GM12864 (cell line): Measurements from ENCODE around the gene GM2A.
A peak's percentile ranks its signal among the peaks of the same experiment; 100 is the strongest.
"Not testable (repeated sequence)": the region's sequence is repeated elsewhere in the genome, so short reads cannot be mapped to it uniquely, and the experiment has no call there.

Experiments
- DNase-seq: peaks from one replicate; pipeline ENCODE4 v3.0.0-alpha.2; 2011; ENCODE audit warnings: low read depth
- H3K4me3 ChIP-seq: 2 replicates; pipeline ENCODE4 v1.5.1; 2011; ENCODE audit warnings: mild to moderate bottlenecking, low read depth, low read length, control low read depth
- TF ChIP-seq, protein P1 (sequence below): IDR thresholded peaks from 2 replicates; pipeline ENCODE4 v1.5.1; 2011; ENCODE audit warnings: low read depth, mild to moderate bottlenecking, moderate library complexity, low read length, control low read depth, inconsistent platforms; ENCODE audit errors: missing control alignments

Gene GM2A

DNA sequence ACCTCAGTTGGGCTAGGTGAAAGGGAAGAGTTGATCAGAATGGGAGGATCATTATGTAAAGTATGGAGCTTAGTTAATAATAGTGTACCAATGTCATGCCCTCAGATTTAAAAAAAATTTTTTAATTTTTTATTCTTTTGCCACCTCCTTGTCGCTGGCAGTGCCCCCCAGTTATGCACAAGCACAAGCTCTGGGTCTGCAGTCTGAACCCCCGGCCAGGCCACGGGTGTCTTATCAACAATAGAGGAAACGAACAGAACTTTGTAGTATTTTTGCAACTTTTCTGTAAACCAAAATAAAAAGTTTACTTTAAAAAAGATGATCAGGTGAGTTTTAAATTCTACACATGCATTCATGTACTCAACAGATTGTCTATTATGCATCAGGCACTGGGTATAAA, 1.4 kb upstream of the GM2A start:
- H3K4me3 ChIP-seq, result no peak overlapping the region
- TF ChIP-seq, protein P1, sequence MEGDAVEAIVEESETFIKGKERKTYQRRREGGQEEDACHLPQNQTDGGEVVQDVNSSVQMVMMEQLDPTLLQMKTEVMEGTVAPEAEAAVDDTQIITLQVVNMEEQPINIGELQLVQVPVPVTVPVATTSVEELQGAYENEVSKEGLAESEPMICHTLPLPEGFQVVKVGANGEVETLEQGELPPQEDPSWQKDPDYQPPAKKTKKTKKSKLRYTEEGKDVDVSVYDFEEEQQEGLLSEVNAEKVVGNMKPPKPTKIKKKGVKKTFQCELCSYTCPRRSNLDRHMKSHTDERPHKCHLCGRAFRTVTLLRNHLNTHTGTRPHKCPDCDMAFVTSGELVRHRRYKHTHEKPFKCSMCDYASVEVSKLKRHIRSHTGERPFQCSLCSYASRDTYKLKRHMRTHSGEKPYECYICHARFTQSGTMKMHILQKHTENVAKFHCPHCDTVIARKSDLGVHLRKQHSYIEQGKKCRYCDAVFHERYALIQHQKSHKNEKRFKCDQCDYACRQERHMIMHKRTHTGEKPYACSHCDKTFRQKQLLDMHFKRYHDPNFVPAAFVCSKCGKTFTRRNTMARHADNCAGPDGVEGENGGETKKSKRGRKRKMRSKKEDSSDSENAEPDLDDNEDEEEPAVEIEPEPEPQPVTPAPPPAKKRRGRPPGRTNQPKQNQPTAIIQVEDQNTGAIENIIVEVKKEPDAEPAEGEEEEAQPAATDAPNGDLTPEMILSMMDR, result no peak
- DNase-seq, result no peak

DNA sequence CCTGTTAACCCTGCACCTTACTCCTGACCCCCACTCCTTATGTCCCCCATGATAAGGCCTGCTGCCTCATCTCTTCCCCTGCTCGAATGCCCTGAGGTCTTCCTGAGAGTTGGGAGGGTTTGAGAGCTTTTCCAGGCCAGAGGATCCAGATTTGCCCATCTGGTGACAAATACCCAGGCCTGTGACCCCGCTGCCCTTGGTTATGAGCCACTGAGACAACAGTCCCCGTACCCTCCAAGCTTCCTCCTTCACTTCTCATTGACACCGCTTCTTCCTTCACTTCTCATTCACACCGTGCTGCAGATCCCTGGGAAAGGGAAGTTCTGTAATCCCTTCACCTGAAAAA, 593 bp downstream of the GM2A start:
- no peak for DNase-seq
- TF ChIP-seq, protein P1, result no peak
- peak overlapping the region; percentile 68 for H3K4me3 ChIP-seq

DNA sequence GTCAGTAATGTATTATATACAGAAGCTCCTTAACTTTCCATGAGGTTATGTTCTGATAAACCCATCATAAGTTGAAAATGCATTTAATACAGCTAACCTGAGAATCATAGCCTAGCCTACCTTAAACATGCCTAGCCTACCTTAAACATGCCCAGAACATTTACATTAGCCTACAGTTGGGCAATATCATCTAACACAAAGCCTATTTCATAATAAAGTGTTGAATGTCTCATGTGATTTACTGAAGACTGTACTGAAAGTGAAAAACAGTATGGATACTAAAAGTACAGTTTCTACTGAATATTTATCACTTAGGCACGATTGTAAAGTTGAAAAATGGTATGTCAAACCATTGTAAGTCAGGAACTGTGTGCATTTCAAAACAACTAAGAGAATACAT, 1.6 kb downstream of the GM2A start:
- H3K4me3 ChIP-seq, result peak overlapping the region; percentile 68
- DNase-seq, result no peak
- TF ChIP-seq, protein P1, result no peak

DNA sequence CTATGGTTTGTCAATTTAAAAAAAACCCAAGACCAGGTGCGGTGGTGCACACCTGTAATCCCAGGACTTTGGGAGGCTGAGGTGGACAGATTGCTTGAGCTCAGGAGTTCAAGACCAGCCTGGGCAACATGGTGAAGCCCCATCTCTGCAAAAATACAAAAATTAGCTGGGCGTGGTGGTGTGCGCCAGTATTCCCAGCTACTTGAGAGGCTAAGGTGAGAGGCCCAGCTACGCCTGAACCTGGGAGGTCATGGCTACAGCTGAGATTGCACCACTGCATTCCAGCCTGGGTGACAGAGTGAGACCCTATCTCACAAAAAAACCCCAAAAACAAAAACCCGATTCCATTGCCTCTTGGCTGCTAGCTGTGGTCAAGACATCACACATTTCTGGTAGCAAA, 2.0 kb downstream of the GM2A start:
- not testable (repeated sequence) for DNase-seq
- H3K4me3 ChIP-seq, result peak overlapping the region; percentile 68

DNA sequence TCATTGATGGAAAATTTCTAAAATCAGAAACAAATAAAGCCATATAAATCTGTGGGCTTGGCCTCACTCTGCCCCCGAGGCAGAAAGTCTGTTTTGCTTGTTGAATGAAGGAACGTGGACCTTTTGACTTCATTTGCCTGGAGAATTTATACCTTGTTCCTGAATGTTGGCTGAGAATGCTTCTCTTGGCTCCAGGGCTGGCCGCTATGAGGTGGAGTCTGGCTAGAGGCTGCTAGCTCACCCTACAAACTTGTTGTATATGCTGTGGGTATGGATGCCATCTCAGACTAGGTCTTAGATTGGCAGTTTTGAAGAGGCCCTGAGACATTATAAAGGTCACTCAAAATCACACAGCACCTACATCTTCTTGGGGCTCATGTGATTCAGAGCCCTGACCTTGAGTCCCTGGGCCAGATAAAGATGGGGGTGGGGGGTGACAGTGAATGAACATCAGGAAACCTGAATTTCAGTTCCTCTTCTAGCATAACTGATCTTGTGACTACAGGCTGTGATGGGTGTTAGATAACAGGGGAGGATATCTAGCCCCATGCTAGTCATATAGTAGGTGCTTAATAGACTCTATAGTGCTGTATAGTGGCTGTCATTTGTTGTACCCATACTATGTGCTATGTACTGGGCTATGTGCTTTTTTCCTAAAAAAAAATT, 2.8 kb downstream of the GM2A start:
- peak overlapping the region; percentile 68 for H3K4me3 ChIP-seq
- DNase-seq, result peak; percentile 77
- TF ChIP-seq, protein P1, result no peak

DNA sequence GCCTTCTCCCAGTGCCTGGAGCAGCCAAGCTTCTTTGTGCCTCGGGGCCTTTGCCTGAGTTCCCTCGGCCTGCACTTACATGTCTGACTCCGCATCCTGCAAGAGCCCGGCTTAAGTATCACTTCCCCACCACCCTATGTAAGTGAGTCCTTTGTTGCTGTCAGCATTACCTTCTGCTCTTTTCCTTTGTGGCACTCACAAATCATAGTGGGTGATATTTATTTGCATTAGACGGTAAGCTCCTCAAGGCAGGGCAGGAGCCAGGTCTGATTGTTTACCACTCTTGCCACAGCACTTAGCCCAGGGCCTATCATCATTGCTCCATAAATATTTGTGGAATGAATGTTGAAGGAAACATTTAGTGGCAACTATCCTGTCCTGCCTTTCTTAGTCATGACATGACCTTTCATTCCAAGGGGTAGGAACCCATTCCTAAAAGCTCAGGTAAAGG, 4.8 kb downstream of the GM2A start:
- H3K4me3 ChIP-seq, result no peak overlapping the region; the same call in 1 of the 2 replicates
- TF ChIP-seq, protein P1, result no peak
- no peak for DNase-seq

DNA sequence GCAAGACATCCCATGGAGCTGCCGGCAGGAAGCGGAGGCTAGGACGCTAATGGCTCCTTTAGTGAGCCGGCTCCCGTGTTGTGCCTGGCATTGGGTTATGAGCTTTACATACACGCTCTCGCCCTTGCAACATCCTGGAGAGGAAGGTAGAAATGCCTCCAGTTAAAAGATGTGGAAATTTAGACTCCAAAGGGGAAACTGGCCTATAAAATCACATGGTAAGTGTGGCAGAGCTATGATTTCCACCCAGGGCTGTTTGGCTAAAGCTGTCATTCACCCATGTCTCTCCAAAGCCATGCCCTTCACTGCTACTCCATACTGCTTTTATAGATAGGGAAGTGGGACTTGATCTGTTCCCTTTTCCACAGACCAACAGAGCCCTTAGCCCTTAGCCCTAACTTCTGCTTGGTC, 5.2 kb downstream of the GM2A start:
- no peak overlapping the region for H3K4me3 ChIP-seq
- TF ChIP-seq, protein P1, result no peak
- no peak for DNase-seq
